ENCODE results near the gene ANAPC1. TPM values are rescaled to one million over a fixed set of nuclear protein-coding genes. Genes with fewer than 3 reads are reported as not detected.
"Not testable (repeated sequence)": the region's sequence is repeated elsewhere in the genome, so short reads cannot be mapped to it uniquely, and the experiment has no call there.

Gene ANAPC1
- total and polyA plus RNA-seq, 2 donors from 2014 or later, result 5.8 to 33.2 TPM

DNA sequence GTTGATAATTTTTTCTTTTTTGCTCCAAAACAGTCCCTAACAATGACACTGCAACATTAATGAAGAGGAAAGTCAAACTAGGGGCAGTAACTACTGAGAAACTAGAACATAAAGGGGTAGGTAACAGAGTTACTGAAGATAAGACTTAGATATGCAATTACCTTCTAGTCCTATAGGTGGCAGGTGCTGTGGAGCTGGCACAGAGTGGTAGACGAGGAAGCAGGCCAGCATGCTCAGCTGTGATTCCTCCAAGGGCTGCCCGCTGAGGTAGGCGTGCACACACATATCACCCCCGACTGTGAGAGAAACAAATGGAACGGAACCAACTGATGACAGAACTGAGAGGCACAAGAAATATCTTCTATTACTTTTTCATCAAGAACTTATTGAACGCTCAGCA lies 111.8 kb downstream of the ANAPC1 start:
- intact Hi-C loops (cut with DNase I), result not testable (repeated sequence)

DNA sequence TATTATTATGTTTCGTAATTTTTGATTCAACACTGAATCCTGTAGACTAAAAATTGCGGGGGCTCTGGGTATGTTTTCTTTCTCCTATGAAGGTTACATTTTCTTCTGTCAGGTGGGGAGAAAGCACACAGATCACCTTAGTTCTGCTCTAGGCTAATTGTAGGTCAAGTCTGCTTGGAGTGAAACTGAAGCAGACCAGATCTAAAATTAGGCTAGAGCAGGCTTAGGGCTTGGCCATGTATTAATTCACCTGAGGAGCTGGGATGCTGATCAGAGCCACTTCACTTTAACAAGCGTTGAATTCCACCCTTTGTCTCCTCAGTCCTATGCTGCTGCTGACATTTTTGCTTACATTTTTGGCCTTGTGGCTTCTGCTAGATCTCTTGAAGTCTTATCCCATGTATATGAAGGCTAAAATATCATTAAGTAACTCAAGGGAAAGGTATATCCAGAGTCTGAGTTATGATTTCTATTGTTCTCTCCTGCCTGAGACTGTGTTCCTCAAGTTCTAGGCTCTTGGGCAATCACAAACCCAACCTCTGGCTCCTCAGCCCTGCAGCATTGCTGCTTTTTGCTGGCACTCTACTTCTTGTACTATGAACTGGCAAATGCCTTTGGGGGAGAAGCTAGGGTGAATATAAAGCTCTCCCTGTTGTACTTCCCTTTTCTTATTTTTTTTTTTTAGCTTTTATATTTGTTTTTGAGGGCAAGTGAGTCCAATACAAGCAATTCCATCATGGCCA lies 112.9 kb downstream of the ANAPC1 start:
- H3K9me3 ChIP-seq (ENCODE audit: control insufficient read depth in 2 of 3, insufficient read depth in 1 of 3, low read length in 3 of 3); intact Hi-C loops (cut with DNase I); H3K36me3 ChIP-seq (ENCODE audit: control insufficient read depth in 2 of 3, insufficient read depth in 3 of 3, low read length in 3 of 3); H3K4me1 ChIP-seq (ENCODE audit: control insufficient read depth in 2 of 3, insufficient read depth in 2 of 3, low read depth in 1 of 3, low read length in 3 of 3); H3K27ac ChIP-seq (ENCODE audit: low read depth in 2 of 2, low read length in 2 of 2); H3K4me3 ChIP-seq (ENCODE audit: low read length in 3 of 3); H3K27me3 ChIP-seq (ENCODE audit: control insufficient read depth, insufficient read depth, low read length); FAIRE-seq; H3K9ac ChIP-seq (ENCODE audit: low read length in 3 of 3); DNase-seq: not testable (repeated sequence)

More for the DNA sequence above, 111.8 kb downstream of the ANAPC1 start:
- not testable (repeated sequence) for H3K27me3 ChIP-seq (ENCODE audit: control insufficient read depth, insufficient read depth, low read length); H3K36me3 ChIP-seq (ENCODE audit: control insufficient read depth in 2 of 3, insufficient read depth in 3 of 3, low read length in 3 of 3); H3K9me3 ChIP-seq (ENCODE audit: control insufficient read depth in 2 of 3, insufficient read depth in 1 of 3, low read length in 3 of 3); H3K9ac ChIP-seq (ENCODE audit: low read length in 3 of 3); H3K4me3 ChIP-seq (ENCODE audit: low read length in 3 of 3); DNase-seq; H3K27ac ChIP-seq (ENCODE audit: low read depth in 2 of 2, low read length in 2 of 2); FAIRE-seq; H3K4me1 ChIP-seq (ENCODE audit: control insufficient read depth in 2 of 3, insufficient read depth in 2 of 3, low read depth in 1 of 3, low read length in 3 of 3)

DNA sequence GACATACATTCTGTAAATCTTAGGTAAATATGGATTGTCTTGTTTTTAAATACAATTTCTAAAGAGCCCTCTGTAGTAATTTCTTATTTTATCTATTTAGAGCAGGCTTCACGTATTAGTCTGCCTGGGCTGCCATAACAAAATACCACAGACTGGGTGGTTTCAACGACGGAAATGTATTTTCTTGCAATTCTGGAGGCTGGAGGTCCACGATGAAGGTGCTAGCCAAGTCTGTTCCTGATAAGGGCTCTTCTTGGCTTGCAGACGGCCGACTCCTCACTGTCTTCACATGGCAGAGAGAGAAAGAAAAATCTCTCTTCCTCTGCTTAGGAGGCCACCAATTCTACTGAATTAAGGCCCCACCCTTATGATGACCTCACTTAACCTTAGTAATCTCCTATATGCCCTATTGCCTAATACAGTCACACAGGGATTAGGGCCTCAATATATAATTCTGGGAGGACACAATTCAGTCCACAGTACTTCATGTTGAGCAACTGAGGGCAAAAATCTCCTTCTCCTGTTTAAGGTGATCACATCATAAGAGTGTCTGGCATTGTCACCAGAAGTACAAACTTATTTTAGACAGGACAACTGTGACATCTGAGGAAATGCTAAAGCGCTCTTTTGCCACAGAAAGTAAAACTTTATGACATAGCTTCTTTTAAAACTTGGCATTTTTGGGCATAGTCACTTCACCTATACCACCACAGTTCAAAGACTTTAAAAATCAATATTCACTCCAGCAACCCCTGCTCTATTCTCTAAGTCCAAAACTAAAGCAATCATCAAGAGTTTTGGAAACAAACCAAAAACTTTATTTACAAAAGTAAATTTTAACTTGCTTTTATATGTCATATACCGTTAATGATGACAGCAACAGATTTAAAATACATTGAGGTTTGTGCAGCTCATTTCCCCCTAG lies 115.5 kb downstream of the ANAPC1 start:
- intact Hi-C loops (cut with DNase I); DNase-seq; H3K36me3 ChIP-seq (ENCODE audit: control insufficient read depth in 2 of 3, insufficient read depth in 3 of 3, low read length in 3 of 3); H3K27ac ChIP-seq (ENCODE audit: low read depth in 2 of 2, low read length in 2 of 2); FAIRE-seq; H3K4me1 ChIP-seq (ENCODE audit: control insufficient read depth in 2 of 3, insufficient read depth in 2 of 3, low read depth in 1 of 3, low read length in 3 of 3); H3K9me3 ChIP-seq (ENCODE audit: control insufficient read depth in 2 of 3, insufficient read depth in 1 of 3, low read length in 3 of 3); H3K4me3 ChIP-seq (ENCODE audit: low read length in 3 of 3); H3K9ac ChIP-seq (ENCODE audit: low read length in 3 of 3); H3K27me3 ChIP-seq (ENCODE audit: control insufficient read depth, insufficient read depth, low read length): not testable (repeated sequence)

DNA sequence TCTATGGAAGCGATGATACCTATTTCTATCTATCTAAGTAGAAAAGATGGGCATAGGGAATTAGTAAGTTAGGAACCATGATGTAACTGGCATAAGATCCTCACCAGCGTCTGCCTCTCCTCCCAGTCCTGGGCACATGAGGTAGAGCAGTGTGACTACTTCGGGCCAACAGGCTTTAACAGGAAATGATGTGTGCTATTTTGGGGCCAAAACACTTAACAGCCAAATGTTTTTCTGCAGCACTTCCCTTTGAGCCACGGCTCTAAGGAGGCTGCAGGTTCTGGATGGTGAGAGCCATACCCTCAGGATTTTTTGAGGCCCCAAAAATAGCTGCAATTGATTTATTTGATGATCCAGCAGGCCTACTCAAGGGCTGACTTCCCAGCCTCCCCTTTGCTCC lies 116.9 kb downstream of the ANAPC1 start:
- intact Hi-C loops (cut with DNase I); H3K4me1 ChIP-seq (ENCODE audit: control insufficient read depth in 2 of 3, insufficient read depth in 2 of 3, low read depth in 1 of 3, low read length in 3 of 3); H3K27ac ChIP-seq (ENCODE audit: low read depth in 2 of 2, low read length in 2 of 2); FAIRE-seq; H3K4me3 ChIP-seq (ENCODE audit: low read length in 3 of 3); DNase-seq; H3K27me3 ChIP-seq (ENCODE audit: control insufficient read depth, insufficient read depth, low read length); H3K36me3 ChIP-seq (ENCODE audit: control insufficient read depth in 2 of 3, insufficient read depth in 3 of 3, low read length in 3 of 3); H3K9me3 ChIP-seq (ENCODE audit: control insufficient read depth in 2 of 3, insufficient read depth in 1 of 3, low read length in 3 of 3); H3K9ac ChIP-seq (ENCODE audit: low read length in 3 of 3): not testable (repeated sequence)

DNA sequence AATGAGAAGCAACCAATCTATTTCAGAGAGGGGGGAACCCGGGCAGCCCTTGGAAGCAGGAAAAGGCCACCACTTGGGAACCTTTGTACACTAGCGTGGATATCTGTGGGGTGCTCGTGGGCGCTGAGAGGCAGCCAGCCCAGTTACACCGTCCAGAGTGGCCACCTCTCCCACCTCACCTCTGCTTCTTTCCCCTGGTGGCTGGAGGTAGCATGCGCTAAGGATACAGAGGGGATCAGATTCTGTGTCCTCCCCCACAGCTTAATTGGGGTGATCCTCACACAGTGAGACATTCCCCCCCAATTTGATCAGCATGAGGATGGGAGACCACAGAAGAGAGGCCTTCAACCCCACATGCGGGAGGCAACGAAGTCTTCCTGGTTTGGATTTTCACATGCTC lies 117.7 kb downstream of the ANAPC1 start:
- DNase-seq; H3K27ac ChIP-seq (ENCODE audit: low read depth in 2 of 2, low read length in 2 of 2); FAIRE-seq; H3K27me3 ChIP-seq (ENCODE audit: control insufficient read depth, insufficient read depth, low read length); H3K36me3 ChIP-seq (ENCODE audit: control insufficient read depth in 2 of 3, insufficient read depth in 3 of 3, low read length in 3 of 3); H3K9me3 ChIP-seq (ENCODE audit: control insufficient read depth in 2 of 3, insufficient read depth in 1 of 3, low read length in 3 of 3); intact Hi-C loops (cut with DNase I); H3K4me1 ChIP-seq (ENCODE audit: control insufficient read depth in 2 of 3, insufficient read depth in 2 of 3, low read depth in 1 of 3, low read length in 3 of 3); H3K4me3 ChIP-seq (ENCODE audit: low read length in 3 of 3); H3K9ac ChIP-seq (ENCODE audit: low read length in 3 of 3): not testable (repeated sequence)

DNA sequence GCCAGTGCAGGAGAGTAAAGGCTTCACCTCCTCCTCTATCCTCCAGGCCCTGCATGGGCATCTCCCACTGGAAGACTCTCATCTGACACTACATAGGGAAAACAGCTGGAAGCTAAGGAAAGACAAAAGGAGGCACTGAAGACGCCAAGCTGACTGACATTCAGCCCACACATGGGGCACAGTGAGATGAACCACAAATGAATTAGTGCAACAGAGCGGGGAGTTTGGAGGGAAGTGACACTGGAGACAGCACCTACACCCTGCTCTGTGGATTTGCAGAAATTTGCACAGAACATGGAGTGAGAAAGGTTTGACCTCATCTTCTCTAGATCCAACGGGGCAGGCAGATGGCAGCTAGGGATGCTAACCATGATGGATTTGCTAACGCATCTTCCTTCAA lies 119.8 kb downstream of the ANAPC1 start:
- H3K27ac ChIP-seq (ENCODE audit: low read depth in 2 of 2, low read length in 2 of 2); H3K9me3 ChIP-seq (ENCODE audit: control insufficient read depth in 2 of 3, insufficient read depth in 1 of 3, low read length in 3 of 3); H3K4me1 ChIP-seq (ENCODE audit: control insufficient read depth in 2 of 3, insufficient read depth in 2 of 3, low read depth in 1 of 3, low read length in 3 of 3); intact Hi-C loops (cut with DNase I); H3K27me3 ChIP-seq (ENCODE audit: control insufficient read depth, insufficient read depth, low read length); H3K9ac ChIP-seq (ENCODE audit: low read length in 3 of 3); H3K36me3 ChIP-seq (ENCODE audit: control insufficient read depth in 2 of 3, insufficient read depth in 3 of 3, low read length in 3 of 3); DNase-seq; FAIRE-seq; H3K4me3 ChIP-seq (ENCODE audit: low read length in 3 of 3): not testable (repeated sequence)

DNA sequence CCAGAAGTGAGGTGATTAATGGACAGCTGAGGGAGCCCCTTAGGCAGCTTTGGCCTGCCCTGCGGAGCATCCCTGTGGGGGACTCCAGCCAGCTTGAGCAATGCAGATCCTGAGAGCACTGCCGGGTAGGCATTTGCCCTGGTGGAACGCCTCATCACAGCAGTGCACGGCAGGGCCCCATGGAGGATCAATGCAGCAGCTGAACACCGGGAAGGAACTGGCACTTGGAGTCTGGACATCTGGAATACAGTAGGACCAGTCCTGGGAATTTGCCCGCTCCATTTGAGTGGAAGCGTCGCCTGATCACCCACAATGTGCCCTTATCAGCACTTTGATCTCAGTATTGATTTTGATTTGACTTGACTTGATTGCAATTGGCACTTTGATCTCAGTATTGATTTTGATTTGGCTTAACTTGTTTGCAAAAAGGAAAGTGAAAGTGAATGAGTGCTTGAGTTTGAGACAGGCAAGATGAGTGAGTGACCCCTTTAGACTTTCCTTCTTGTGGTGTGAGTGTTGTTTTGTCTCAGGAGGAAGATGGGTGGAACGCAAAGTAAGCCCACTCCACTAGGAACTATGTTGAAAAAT lies 123.2 kb downstream of the ANAPC1 start:
- intact Hi-C loops (cut with DNase I); FAIRE-seq: not testable (repeated sequence)

DNA sequence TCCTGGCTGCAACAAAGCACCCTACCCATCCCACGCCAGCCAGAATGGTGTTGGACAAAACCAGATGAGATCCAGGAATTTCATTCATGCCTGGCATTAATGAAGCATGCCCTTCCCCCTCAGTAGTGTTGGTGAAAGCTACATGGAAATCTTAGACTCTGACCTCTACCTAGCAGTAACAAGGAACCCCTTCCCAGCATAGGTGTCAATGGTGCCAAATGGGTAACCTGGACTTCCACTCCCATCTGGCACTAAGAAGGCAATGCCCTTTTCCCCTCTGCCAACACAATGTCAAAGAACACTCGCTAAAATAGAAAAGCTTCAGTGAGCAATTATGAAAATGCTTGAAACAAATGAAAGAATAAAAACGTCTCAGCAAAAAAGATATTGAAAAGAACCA lies 131.5 kb downstream of the ANAPC1 start:
- H3K27ac ChIP-seq (ENCODE audit: low read depth in 2 of 2, low read length in 2 of 2); H3K4me3 ChIP-seq (ENCODE audit: low read length in 3 of 3); H3K27me3 ChIP-seq (ENCODE audit: control insufficient read depth, insufficient read depth, low read length); FAIRE-seq; DNase-seq; H3K9ac ChIP-seq (ENCODE audit: low read length in 3 of 3); H3K36me3 ChIP-seq (ENCODE audit: control insufficient read depth in 2 of 3, insufficient read depth in 3 of 3, low read length in 3 of 3); H3K4me1 ChIP-seq (ENCODE audit: control insufficient read depth in 2 of 3, insufficient read depth in 2 of 3, low read depth in 1 of 3, low read length in 3 of 3); intact Hi-C loops (cut with DNase I); H3K9me3 ChIP-seq (ENCODE audit: control insufficient read depth in 2 of 3, insufficient read depth in 1 of 3, low read length in 3 of 3): not testable (repeated sequence)

More for the DNA sequence above, 123.2 kb downstream of the ANAPC1 start:
- H3K9ac ChIP-seq (ENCODE audit: low read length in 3 of 3); DNase-seq; H3K27me3 ChIP-seq (ENCODE audit: control insufficient read depth, insufficient read depth, low read length); H3K27ac ChIP-seq (ENCODE audit: low read depth in 2 of 2, low read length in 2 of 2); H3K9me3 ChIP-seq (ENCODE audit: control insufficient read depth in 2 of 3, insufficient read depth in 1 of 3, low read length in 3 of 3); H3K4me1 ChIP-seq (ENCODE audit: control insufficient read depth in 2 of 3, insufficient read depth in 2 of 3, low read depth in 1 of 3, low read length in 3 of 3); H3K36me3 ChIP-seq (ENCODE audit: control insufficient read depth in 2 of 3, insufficient read depth in 3 of 3, low read length in 3 of 3); H3K4me3 ChIP-seq (ENCODE audit: low read length in 3 of 3): not testable (repeated sequence)

Data from kidney (tissue), 11 donors.